GM12891 (cell line): ENCODE measurements around the gene BAIAP2L2.
"Not testable (repeated sequence)": the region's sequence is repeated elsewhere in the genome, so short reads cannot be mapped to it uniquely, and the experiment has no call there.

ENCODE experiments used
- DNase-seq: peaks from one replicate; pipeline ENCODE4 v3.0.0; 2011; ENCODE audit warnings: low spot score; ENCODE audit not compliant: insufficient read length
- FAIRE-seq: peaks from 2 replicates; lab custom pipeline; 2011; peaks lifted over from hg19 to GRCh38; lab: Jason Lieb, UNC
- PAX5 ChIP-seq: IDR thresholded peaks from 2 replicates; pipeline ENCODE4 v1.6.1; 2011; ENCODE audit warnings: low read length, moderate library complexity, mild to moderate bottlenecking; ENCODE audit not compliant: insufficient read depth, severe bottlenecking
- POLR2A ChIP-seq: IDR thresholded peaks from 2 replicates; pipeline ENCODE4 v1.6.1; 2011; ENCODE audit warnings: low read depth, low read length, control low read depth
- POLR2AphosphoS5 ChIP-seq: IDR thresholded peaks from 2 replicates; pipeline ENCODE4 v1.6.1; 2011; ENCODE audit warnings: low read depth, low read length, control low read depth
- POU2F2 ChIP-seq: IDR thresholded peaks from 2 replicates; pipeline ENCODE4 v1.6.1; 2011; ENCODE audit warnings: low read depth, mild to moderate bottlenecking, control low read depth, low read length, moderate library complexity
- SPI1 ChIP-seq: IDR thresholded peaks from 2 replicates; pipeline ENCODE4 v1.6.1; 2011; ENCODE audit warnings: low read depth, low read length, control low read depth
- TAF1 ChIP-seq: IDR thresholded peaks from 2 replicates; pipeline ENCODE4 v1.6.1; 2011; ENCODE audit warnings: low read depth, low read length, control low read depth

Gene BAIAP2L2

GRCh38 chr22:38081941-38082828 lies 28.3 kb downstream of the BAIAP2L2 start:
- DNase-seq (peak; percentile 66), FAIRE-seq (peak; percentile 75)
- no peak for TF ChIP-seq SPI1
- peak; percentile 14 for TF ChIP-seq PAX5

GRCh38 chr22:38081636-38081940 lies 28.9 kb downstream of the BAIAP2L2 start:
- TF ChIP-seq PAX5 (no peak), POU2F2 (no peak), POLR2A (no peak), POLR2AphosphoS5 (no peak), TAF1 (no peak), SPI1 (no peak)
- FAIRE-seq (no peak), DNase-seq (no peak)

GRCh38 chr22:38080850-38081635 lies 29.4 kb downstream of the BAIAP2L2 start:
- no peak for DNase-seq
- no peak for FAIRE-seq
- no peak for TF ChIP-seq POU2F2
- no peak for TF ChIP-seq PAX5
- TF ChIP-seq POLR2AphosphoS5: no peak
- TF ChIP-seq SPI1: no peak
- no peak for TF ChIP-seq POLR2A
- TF ChIP-seq TAF1: no peak

DNA sequence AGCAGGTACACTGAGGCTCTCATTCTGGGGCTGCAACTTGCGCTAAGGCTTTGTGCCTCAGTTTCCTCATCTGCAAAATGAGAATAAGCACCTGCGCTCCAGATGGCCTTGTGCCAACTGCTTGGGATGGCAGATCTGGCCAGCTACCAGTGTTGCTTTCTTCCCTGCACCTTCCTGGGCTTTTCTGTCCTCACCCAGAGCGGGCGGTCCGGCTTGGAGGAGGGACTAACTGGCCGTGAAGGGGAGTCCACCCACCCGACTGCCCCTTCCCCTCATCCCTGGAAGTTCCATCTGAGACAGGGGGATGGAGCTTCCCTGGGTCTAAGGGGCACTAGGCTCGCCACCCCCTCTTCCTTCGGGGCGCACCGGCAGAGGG lies 30.0 kb downstream of the BAIAP2L2 start:
- no peak for FAIRE-seq
- DNase-seq: no peak
- no peak for TF ChIP-seq SPI1
- TF ChIP-seq POU2F2: no peak
- no peak for TF ChIP-seq POLR2AphosphoS5
- no peak for TF ChIP-seq POLR2A
- TF ChIP-seq PAX5: no peak
- no peak for TF ChIP-seq TAF1

GRCh38 chr22:38079804-38080203 lies 30.7 kb downstream of the BAIAP2L2 start:
- TF ChIP-seq TAF1 (no peak), SPI1 (no peak), POLR2AphosphoS5 (no peak), PAX5 (no peak), POU2F2 (no peak), POLR2A (no peak)
- FAIRE-seq (no peak), DNase-seq (no peak)

GRCh38 chr22:38079208-38079607 lies 31.3 kb downstream of the BAIAP2L2 start:
- FAIRE-seq, DNase-seq: not testable (repeated sequence)

GRCh38 chr22:38078046-38078840 lies 32.2 kb downstream of the BAIAP2L2 start:
- DNase-seq: no peak
- no peak for FAIRE-seq
- TF ChIP-seq TAF1 (no peak), POLR2A (no peak), SPI1 (no peak), POU2F2 (no peak), PAX5 (no peak), POLR2AphosphoS5 (no peak)

- no peak for TF ChIP-seq POU2F2
- TF ChIP-seq PAX5: no peak
- no peak for TF ChIP-seq SPI1
- TF ChIP-seq POLR2A: no peak
- no peak for TF ChIP-seq TAF1
- TF ChIP-seq POLR2AphosphoS5: no peak
- FAIRE-seq (no peak), DNase-seq (no peak)
Measured at GRCh38 chr22:38077595-38077994, 32.9 kb downstream of the BAIAP2L2 start.

DNA sequence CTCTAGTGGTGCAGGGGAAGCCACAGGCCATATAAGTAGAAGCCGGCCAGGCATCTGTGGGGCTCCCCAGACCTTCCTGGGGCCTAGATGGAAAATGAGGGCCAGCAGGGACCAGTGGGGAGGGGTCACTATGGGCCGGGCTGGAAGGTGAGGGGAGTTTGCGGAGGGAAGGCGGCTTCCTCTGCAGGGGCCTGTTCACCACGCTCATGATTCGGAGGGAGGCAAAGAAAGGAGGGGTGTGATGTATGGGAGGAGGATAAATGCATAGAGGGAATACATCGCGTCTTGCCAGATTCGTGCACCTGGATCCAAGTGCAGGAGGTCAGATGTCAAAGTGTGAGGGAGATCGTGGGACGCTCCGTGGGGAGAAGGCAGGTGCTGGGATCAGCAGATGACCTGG lies 33.4 kb downstream of the BAIAP2L2 start:
- FAIRE-seq: no peak
- no peak for DNase-seq
- TF ChIP-seq TAF1 (no peak), POLR2AphosphoS5 (no peak), POLR2A (no peak), PAX5 (no peak), POU2F2 (no peak), SPI1 (no peak)
